Measurements from ENCODE around the gene NEIL3. TPM values are rescaled to one million over a fixed set of nuclear protein-coding genes. Genes with fewer than 3 reads are reported as not detected.

The NEIL3 gene
- total and polyA plus RNA-seq, 9 of the 15 experiments (the other 6 are each of a cell fraction or from before 2014, with no cell fraction given): 2.7 to 23.3 (median 12.9) TPM

- Histone ChIP-seq H3K27ac (ENCODE audit: extremely low read depth, low read depth, low read length) (no peak overlapping the region), H3K9me1 (ENCODE audit: control insufficient read depth, insufficient read depth, low read length) (no peaks in the 10 kb centered on the region), H3K36me3 (ENCODE audit: control insufficient read depth, insufficient read depth, low read length) (no peaks in the 10 kb centered on the region), H3K9ac (ENCODE audit: insufficient read depth in 1 of 2, low read depth in 2 of 2, low read length in 2 of 2) (no peak overlapping the region), H3K4me1 (replicated peaks in 1 of 2; ENCODE audit: control insufficient read depth in 2 of 2, insufficient read depth in 2 of 2, low read length in 2 of 2) (no peaks in the 10 kb centered on the region), H3K4me3 (no peak overlapping the region), H4K20me1 (replicated peaks; ENCODE audit: control insufficient read depth, insufficient read depth, low read length) (no peaks in the 10 kb centered on the region), H3K4me2 (ENCODE audit: insufficient read depth, low read length) (no peak overlapping the region), H2AFZ (ENCODE audit: low read depth, low read length) (no peak overlapping the region), H3K27me3 (ENCODE audit: control insufficient read depth in 2 of 2, insufficient read depth in 2 of 2, low read length in 2 of 2) (no peaks in the 10 kb centered on the region), H3K9me3 (replicated peaks; ENCODE audit: control insufficient read depth, insufficient read depth, low read depth, low read length) (no peaks in the 10 kb centered on the region), H3K79me2 (ENCODE audit: control insufficient read depth, insufficient read depth, low read length) (no peaks in the 10 kb centered on the region)
- CTCF ChIA-PET (ENCODE audit: low intra/inter-chr PET ratio): no interaction called here
- POLR2A ChIA-PET: interaction anchor here (1.1 kb wide), 1 partner anchor 183 kb away, joined by 3 read pairs; no protein-coding TSS in a partner anchor
- FAIRE-seq (no peak), ATAC-seq (no peak), DNase-seq (ENCODE audit: extremely low read depth in 1 of 4, low spot score in 3 of 4) (no peak)
- in situ Hi-C loops (cut with MboI): loop anchor here (10.0 kb wide), 1 partner anchor 130 kb away; no protein-coding TSS in a partner anchor
- intact Hi-C loops (cut with micrococcal nuclease): loop anchor here (5.0 kb wide), 1 partner anchor 1932 kb away; no protein-coding TSS in a partner anchor
- TF ChIP-seq CCAR2 (IDR thresholded peaks at IDR 0.05; ENCODE audit: low read depth, low read length): no peak
- TF ChIP-seq USF1 (CRISPR knock-in tag; IDR thresholded peaks at IDR 0.05): no peak
- TF ChIP-seq CHD2 (IDR thresholded peaks at IDR 0.05; ENCODE audit: low read depth, low read length): no peak
- WGBS (ENCODE audit: insufficient coverage, low coverage, missing lambda C conversion rate): 4% methylated on average over 5 of the region's 5 CpGs
- BruUV-seq (replicated peaks): no TSS peak
These were observed 65.3 kb downstream of the NEIL3 start for GRCh38 chr4:177374966-177375365.

GRCh38 chr4:177375372-177375771, 65.7 kb downstream of the NEIL3 start:
- no peaks in the 10 kb centered on the region for H3K36me3 ChIP-seq (ENCODE audit: control insufficient read depth, insufficient read depth, low read length)
- no peak overlapping the region for H2AFZ ChIP-seq (ENCODE audit: low read depth, low read length)
- 0% methylated on average over 3 of the region's 3 CpGs for WGBS (ENCODE audit: insufficient coverage, low coverage, missing lambda C conversion rate)
- ChIA-PET CTCF (ENCODE audit: low intra/inter-chr PET ratio) (no interaction called here), POLR2A (interaction anchor here (1.1 kb wide), 1 partner anchor 184 kb away, joined by 3 read pairs; no protein-coding TSS in a partner anchor)
- H3K27me3 ChIP-seq (ENCODE audit: control insufficient read depth in 2 of 2, insufficient read depth in 2 of 2, low read length in 2 of 2): no peaks in the 10 kb centered on the region
- no peaks in the 10 kb centered on the region for H3K4me1 ChIP-seq (replicated peaks in 1 of 2; ENCODE audit: control insufficient read depth in 2 of 2, insufficient read depth in 2 of 2, low read length in 2 of 2)
- intact Hi-C loops (cut with micrococcal nuclease) (loop anchor here (5.0 kb wide), 1 partner anchor 1932 kb away; no protein-coding TSS in a partner anchor), in situ Hi-C loops (cut with MboI) (loop anchor here (10.0 kb wide), 1 partner anchor 129 kb away; no protein-coding TSS in a partner anchor)
- H3K4me2 ChIP-seq (ENCODE audit: insufficient read depth, low read length): no peak overlapping the region
- H3K9ac ChIP-seq (ENCODE audit: insufficient read depth in 1 of 2, low read depth in 2 of 2, low read length in 2 of 2): no peak overlapping the region
- ATAC-seq (no peak), FAIRE-seq (no peak), DNase-seq (ENCODE audit: extremely low read depth in 1 of 4, low spot score in 3 of 4) (no peak)
- H3K79me2 ChIP-seq (ENCODE audit: control insufficient read depth, insufficient read depth, low read length): no peaks in the 10 kb centered on the region
- H3K27ac ChIP-seq (ENCODE audit: extremely low read depth, low read depth, low read length): no peak overlapping the region
- H3K9me1 ChIP-seq (ENCODE audit: control insufficient read depth, insufficient read depth, low read length): no peaks in the 10 kb centered on the region
- H4K20me1 ChIP-seq (replicated peaks; ENCODE audit: control insufficient read depth, insufficient read depth, low read length): no peaks in the 10 kb centered on the region
- no peaks in the 10 kb centered on the region for H3K9me3 ChIP-seq (replicated peaks; ENCODE audit: control insufficient read depth, insufficient read depth, low read depth, low read length)
- no TSS peak for BruUV-seq (replicated peaks)
- H3K4me3 ChIP-seq: no peak overlapping the region
- TF ChIP-seq ZNF316 (IDR thresholded peaks at IDR 0.05): no peak
- no peak for TF ChIP-seq RFX5 (IDR thresholded peaks at IDR 0.05; ENCODE audit: low read depth, low read length)
- TF ChIP-seq ZNF174 (CRISPR knock-in tag; IDR thresholded peaks at IDR 0.05): no peak
- no peak for TF ChIP-seq ATF7 (IDR thresholded peaks at IDR 0.05)
- TF ChIP-seq ZBTB34 (CRISPR knock-in tag; IDR thresholded peaks at IDR 0.05): no peak
- no peak for TF ChIP-seq ZNF282 (CRISPR knock-in tag; IDR thresholded peaks at IDR 0.05)
- TF ChIP-seq PREB (CRISPR knock-in tag; IDR thresholded peaks at IDR 0.05): no peak
- TF ChIP-seq PPARD (CRISPR knock-in tag; IDR thresholded peaks at IDR 0.05): no peak
- TF ChIP-seq ELF1 (tag; IDR thresholded peaks at IDR 0.05): no peak
- TF ChIP-seq GABPB1 (CRISPR knock-in tag; IDR thresholded peaks at IDR 0.05): no peak
- TF ChIP-seq HMGN3 (IDR thresholded peaks at IDR 0.05; ENCODE audit: borderline replicate concordance, extremely low read depth, insufficient read length, low read depth, low read length): no peak
